Smooth muscle cell (in vitro differentiated cells): Measurements from ENCODE around the gene TRIM25. TPM values are rescaled to one million over a fixed set of nuclear protein-coding genes. Genes with fewer than 3 reads are reported as not detected.

Experiments used
- DNase-seq: peaks from one replicate; lab custom pipeline; 2025; ENCODE audit not compliant: unreplicated experiment; lab: John Stamatoyannopoulos, UW
- H2AFZ ChIP-seq: fragments of 200-600 bp; sonication (generic); 2 replicates; pipeline ENCODE4 v1.6.0; 2016; ENCODE audit warnings: antibody characterized with exemption, low read depth, mild to moderate bottlenecking
- H3F3A ChIP-seq: fragments of 200-600 bp; sonication (generic); 2 replicates; pipeline ENCODE4 v1.6.0; 2017; ENCODE audit warnings: antibody characterized with exemption, low read depth
- H3K27ac ChIP-seq: fragments of 200-600 bp; sonication (generic); 2 replicates; pipeline ENCODE4 v1.5.1; 2016; ENCODE audit warnings: low read depth, mild to moderate bottlenecking
- H3K27me3 ChIP-seq: fragments of 200-600 bp; sonication (generic); 2 replicates; pipeline ENCODE4 v1.6.1; 2016; ENCODE audit warnings: low read depth, mild to moderate bottlenecking
- H3K36me3 ChIP-seq: fragments of 200-600 bp; sonication (generic); 2 replicates; pipeline ENCODE4 v1.5.1; 2016; ENCODE audit warnings: low read depth
- H3K4me1 ChIP-seq: fragments of 200-600 bp; sonication (generic); 2 replicates; pipeline ENCODE4 v1.5.1; 2016; ENCODE audit warnings: low read depth
- H3K4me2 ChIP-seq: fragments of 200-600 bp; sonication (generic); 2 replicates; pipeline ENCODE4 v1.6.0; 2016; ENCODE audit warnings: mild to moderate bottlenecking
- H3K4me3 ChIP-seq: fragments of 200-600 bp; sonication (generic); 2 replicates; pipeline ENCODE4 v1.5.1; 2016; ENCODE audit warnings: mild to moderate bottlenecking
- H3K79me2 ChIP-seq: fragments of 200-600 bp; sonication (generic); 2 replicates; pipeline ENCODE4 v1.6.0; 2016; ENCODE audit warnings: low read depth, mild to moderate bottlenecking
- H3K9ac ChIP-seq: fragments of 200-600 bp; sonication (generic); 2 replicates; pipeline ENCODE4 v1.6.0; 2016; ENCODE audit warnings: low read depth
- H3K9me3 ChIP-seq: fragments of 200-600 bp; sonication (generic); replicated peaks from 2 replicates; pipeline ENCODE4 v1.5.1; 2016; ENCODE audit warnings: low read depth
- H4K20me1 ChIP-seq: fragments of 200-600 bp; sonication (generic); 2 replicates; pipeline ENCODE4 v1.6.0; 2016; ENCODE audit warnings: low read depth
- WGBS: methylation state at CpG from one replicate; pipeline ENCODE4 v1.1.7; 2016; ENCODE audit warnings: low lambda C conversion rate; 5-methylcytosine and 5-hydroxymethylcytosine counted together
- polyA plus RNA-seq: library from polyadenylated mRNA; unstranded; fragments of >200 nt; fragmentation: Nextera tagmentation; extraction: Ambion mirVana; gene quantifications from 2 replicates; pipeline ENCODE4 v1.2.1, GENCODE V29; 2016
- total RNA-seq: library from RNA; depleted of rRNA; stranded (reverse); fragments of >200 nt; gene quantifications from 2 replicates; pipeline ENCODE4 v1.2.3, GENCODE V29; 2014
- TF ChIP-seq, protein P1 (sequence below): fragments of 200-600 bp; sonication (generic); IDR thresholded peaks from 2 replicates; pipeline ENCODE4 v1.5.1; 2017; ENCODE audit warnings: borderline replicate concordance, mild to moderate bottlenecking, antibody characterized with exemption; ENCODE audit not compliant: insufficient read depth, poor library complexity, severe bottlenecking

Gene TRIM25
- total and polyA plus RNA-seq, 2 experiments from 2014 or later, result 2.6 to 7.1 TPM

DNA sequence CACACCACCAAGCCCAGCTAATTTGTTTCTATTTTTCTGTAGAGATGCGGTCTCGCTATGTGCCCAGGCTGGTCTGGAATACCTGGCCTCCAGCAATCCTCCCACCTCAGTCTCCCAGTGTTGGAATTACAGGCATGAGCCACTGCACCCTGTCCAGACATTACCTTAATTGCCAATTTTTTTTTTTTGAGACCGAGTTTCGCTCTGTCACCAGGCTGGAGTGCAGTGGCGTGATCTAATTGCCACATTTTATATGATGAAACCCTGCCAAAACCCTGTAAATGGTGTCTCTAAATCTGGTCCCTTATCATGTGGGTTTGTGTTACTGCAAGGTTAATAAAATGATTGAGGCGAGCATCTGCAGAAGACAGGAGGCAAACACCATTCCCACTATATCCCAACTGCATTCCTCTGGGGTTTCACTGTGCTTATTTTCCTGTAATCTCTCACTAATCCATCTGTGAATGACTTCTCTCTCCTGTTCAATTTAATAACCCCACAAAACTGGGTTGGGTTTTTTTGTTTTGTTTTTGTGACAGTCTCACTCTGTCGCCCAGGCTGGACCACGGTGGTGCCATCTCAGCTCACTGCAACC, 19.4 kb upstream of the TRIM25 start:
- H3K9me3 ChIP-seq, result peaks cover 4% of the 10 kb centered on the region
- no peaks in the 10 kb centered on the region for H3F3A ChIP-seq
- no peak overlapping the region for H3K4me2 ChIP-seq
- no peak for DNase-seq
- H3K27me3 ChIP-seq, result no peaks in the 10 kb centered on the region
- 98% methylated on average over 8 of the region's 8 CpGs for WGBS
- no peaks in the 10 kb centered on the region for H4K20me1 ChIP-seq
- H3K36me3 ChIP-seq, result peaks cover 4% of the 10 kb centered on the region
- H3K4me1 ChIP-seq, result no peaks in the 10 kb centered on the region
- TF ChIP-seq, protein P1, sequence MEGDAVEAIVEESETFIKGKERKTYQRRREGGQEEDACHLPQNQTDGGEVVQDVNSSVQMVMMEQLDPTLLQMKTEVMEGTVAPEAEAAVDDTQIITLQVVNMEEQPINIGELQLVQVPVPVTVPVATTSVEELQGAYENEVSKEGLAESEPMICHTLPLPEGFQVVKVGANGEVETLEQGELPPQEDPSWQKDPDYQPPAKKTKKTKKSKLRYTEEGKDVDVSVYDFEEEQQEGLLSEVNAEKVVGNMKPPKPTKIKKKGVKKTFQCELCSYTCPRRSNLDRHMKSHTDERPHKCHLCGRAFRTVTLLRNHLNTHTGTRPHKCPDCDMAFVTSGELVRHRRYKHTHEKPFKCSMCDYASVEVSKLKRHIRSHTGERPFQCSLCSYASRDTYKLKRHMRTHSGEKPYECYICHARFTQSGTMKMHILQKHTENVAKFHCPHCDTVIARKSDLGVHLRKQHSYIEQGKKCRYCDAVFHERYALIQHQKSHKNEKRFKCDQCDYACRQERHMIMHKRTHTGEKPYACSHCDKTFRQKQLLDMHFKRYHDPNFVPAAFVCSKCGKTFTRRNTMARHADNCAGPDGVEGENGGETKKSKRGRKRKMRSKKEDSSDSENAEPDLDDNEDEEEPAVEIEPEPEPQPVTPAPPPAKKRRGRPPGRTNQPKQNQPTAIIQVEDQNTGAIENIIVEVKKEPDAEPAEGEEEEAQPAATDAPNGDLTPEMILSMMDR, result no peak
- H2AFZ ChIP-seq, result no peak overlapping the region
- H3K27ac ChIP-seq, result no peak overlapping the region
- no peak overlapping the region for H3K9ac ChIP-seq
- H3K79me2 ChIP-seq, result no peaks in the 10 kb centered on the region
- H3K4me3 ChIP-seq, result no peak overlapping the region

DNA sequence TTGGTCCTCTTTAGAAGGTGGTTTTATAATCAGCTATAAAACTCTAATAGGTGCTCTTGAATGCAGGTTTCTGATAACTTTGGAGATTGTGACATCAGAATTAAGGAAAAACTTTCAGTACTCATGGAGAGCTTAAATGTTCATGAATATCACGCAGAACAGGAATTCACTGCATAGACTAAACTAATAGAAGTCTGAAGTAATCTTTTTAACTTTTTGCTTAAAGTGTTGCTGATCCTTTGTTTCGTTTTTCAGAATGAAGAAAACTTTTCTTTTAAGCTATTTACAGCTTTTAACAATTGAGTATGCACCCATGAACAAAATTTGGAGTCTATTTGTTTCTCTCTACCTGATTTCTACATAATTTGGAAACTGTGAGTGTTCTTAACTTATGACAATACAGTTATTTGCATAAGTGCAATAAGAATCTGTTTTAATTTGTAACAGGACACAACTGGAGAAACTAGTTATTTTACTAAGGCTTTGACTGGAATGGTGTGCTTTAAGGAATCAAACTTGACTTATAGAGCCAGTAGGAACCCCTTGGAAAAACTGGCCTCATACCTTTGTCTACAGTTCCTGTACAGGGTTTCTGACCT, 17.0 kb upstream of the TRIM25 start:
- H3K4me1 ChIP-seq, result no peaks in the 10 kb centered on the region
- H3K36me3 ChIP-seq, result peaks cover 4% of the 10 kb centered on the region
- no peak overlapping the region for H3K4me2 ChIP-seq
- no peak overlapping the region for H3K9ac ChIP-seq
- H3K79me2 ChIP-seq, result no peaks in the 10 kb centered on the region
- 93% methylated on average over 2 of the region's 2 CpGs for WGBS
- H3F3A ChIP-seq, result no peaks in the 10 kb centered on the region
- no peak for DNase-seq
- H4K20me1 ChIP-seq, result no peaks in the 10 kb centered on the region
- H3K4me3 ChIP-seq, result no peak overlapping the region
- H3K27ac ChIP-seq, result no peak overlapping the region
- TF ChIP-seq, protein P1, result no peak
- peaks cover 4% of the 10 kb centered on the region for H3K9me3 ChIP-seq
- H2AFZ ChIP-seq, result no peak overlapping the region
- no peaks in the 10 kb centered on the region for H3K27me3 ChIP-seq

DNA sequence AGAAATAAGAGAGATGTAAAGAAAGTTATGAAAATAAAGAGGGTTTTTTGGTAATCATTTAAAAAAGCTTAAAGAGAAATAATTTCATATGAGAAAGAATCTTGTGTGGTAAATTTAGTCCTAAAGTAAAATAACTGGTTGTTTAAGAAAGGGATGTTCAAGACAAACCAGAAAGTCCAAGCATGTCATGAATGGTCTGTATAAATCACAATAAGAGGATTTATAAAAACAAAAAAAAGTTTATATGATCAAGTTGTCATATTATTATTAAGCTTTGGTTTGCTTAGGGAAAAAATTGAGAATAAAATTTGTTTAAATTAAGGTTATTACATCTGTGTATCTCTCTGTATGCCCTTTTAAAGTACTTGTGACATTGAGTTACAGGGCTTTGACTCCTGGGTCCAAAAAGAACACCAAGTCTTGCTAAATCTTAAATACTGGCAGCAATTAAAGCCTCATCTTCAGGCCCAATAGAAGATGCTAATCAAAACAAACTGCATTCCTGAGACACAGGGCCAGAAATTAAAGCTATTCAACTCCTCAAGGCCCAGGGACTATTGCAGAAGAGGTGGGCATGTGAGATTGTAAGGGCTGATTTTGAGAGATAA, 15.6 kb upstream of the TRIM25 start:
- Histone ChIP-seq H3K27ac (no peak overlapping the region), H3K27me3 (no peaks in the 10 kb centered on the region), H3F3A (no peaks in the 10 kb centered on the region), H3K4me1 (no peaks in the 10 kb centered on the region), H3K36me3 (peaks cover 4% of the 10 kb centered on the region), H3K9me3 (peaks cover 4% of the 10 kb centered on the region), H3K79me2 (no peaks in the 10 kb centered on the region), H3K4me2 (no peak overlapping the region), H4K20me1 (no peaks in the 10 kb centered on the region), H2AFZ (no peak overlapping the region), H3K9ac (no peak overlapping the region), H3K4me3 (no peak overlapping the region)
- DNase-seq, result no peak
- TF ChIP-seq, protein P1, result no peak

DNA sequence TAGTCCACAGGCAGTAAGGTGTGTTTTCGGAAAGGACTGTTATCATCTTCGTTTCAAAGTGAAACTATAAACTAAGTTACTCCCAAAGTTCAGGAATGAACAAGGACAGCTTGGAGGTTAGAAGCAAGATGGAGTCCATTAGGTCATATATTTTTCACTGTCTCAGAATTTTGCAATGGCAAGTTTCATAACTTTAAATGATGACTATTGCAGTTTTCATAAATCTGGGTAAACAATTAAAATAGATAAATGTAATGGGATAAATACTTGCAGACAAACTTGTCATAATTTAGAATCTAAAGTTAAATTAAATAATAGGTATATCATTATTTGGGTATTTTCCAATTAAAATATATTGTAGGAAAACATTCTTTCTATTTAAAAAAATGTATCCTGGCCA, 14.7 kb upstream of the TRIM25 start:
- 93% methylated on average over 2 of the region's 2 CpGs for WGBS
- TF ChIP-seq, protein P1, result no peak
- H3K9me3 ChIP-seq, result peaks cover 4% of the 10 kb centered on the region
- H3K36me3 ChIP-seq, result peaks cover 4% of the 10 kb centered on the region
- H3K9ac ChIP-seq, result no peak overlapping the region
- no peaks in the 10 kb centered on the region for H3F3A ChIP-seq
- H3K4me3 ChIP-seq, result no peak overlapping the region
- H3K27me3 ChIP-seq, result no peaks in the 10 kb centered on the region
- no peak overlapping the region for H3K4me2 ChIP-seq
- H3K27ac ChIP-seq, result no peak overlapping the region
- DNase-seq, result no peak
- H2AFZ ChIP-seq, result no peak overlapping the region
- H3K4me1 ChIP-seq, result no peaks in the 10 kb centered on the region
- no peaks in the 10 kb centered on the region for H4K20me1 ChIP-seq
- no peaks in the 10 kb centered on the region for H3K79me2 ChIP-seq
